GM18909 (cell line): Measurements from ENCODE around the gene ANGPTL8.

Experiments used
- ATAC-seq: cut with Tn5 transposase; IDR thresholded peaks from one replicate; pipeline ENCODE4 v1.9.1; 2021; ENCODE audit warnings: mild to moderate bottlenecking; ENCODE audit not compliant: unreplicated experiment, poor library complexity

The ANGPTL8 gene

DNA sequence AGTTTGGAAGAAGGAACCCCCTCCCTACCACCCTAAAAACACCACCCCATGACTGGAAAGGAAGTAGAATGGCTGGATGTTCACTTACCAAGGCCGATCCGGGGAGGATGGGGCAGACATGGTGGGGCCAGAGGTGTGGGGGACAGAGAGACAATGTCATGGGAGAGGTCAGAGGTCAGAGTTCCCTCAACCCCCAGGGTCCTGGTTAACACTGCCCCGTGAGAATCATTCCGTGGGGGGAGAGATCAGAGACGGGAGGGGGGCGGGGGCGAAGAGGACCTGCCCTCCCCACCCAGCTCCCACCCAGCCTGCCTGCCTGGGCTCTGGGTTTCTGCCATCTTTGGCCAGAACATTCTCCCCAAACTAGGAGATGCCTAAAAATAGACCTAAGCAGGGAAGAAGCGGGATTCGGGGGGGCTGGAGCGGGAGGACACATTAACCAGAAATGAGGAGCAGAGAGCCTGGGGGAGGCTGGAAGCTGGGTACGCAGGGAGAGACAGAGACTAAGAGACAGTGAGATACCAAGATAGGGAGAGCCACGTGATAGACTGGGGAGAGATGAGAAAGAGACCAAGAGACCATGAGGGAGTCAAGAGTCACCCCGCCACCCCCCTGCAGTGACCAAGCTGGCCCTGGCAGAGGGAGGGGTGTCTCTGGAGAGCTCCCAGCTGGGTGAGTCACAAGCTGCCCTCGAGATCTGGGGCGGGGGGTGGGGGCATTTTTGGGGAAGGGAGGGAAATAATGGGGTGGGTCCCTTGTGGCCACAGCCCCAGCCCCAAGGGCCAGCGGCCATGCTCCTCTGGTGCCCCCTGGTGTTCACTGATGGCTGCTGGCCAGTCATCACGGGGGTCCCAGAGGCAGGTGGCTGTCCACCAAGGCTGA lies 36.0 kb upstream of the ANGPTL8 start:
- ATAC-seq, result no peak

DNA sequence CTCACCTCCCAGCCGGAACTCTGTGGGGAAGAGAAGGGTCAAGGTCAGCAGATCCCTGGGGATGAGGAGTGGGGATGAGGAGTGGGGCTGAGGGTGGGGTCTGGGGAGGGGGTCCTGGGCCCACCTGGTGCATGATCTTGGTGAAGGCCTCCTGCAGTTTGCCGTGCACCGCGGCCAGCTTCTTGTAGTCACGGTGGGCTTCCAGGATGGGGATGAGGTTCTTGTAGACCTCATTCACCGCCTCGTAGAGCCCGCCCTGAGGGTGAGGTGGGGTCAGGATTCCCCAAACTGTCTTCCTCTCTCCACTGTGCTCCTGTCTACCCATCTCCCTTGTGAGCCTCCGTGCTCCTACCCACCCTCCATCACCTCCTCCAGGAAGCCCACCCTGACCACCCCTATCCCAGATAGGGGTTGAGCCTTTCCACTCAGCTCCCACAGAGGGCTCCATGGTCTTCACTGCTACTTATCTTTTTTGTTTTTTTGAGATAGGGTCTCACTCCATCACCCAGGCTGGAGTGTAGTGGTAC lies 35.3 kb upstream of the ANGPTL8 start:
- no peak for ATAC-seq

DNA sequence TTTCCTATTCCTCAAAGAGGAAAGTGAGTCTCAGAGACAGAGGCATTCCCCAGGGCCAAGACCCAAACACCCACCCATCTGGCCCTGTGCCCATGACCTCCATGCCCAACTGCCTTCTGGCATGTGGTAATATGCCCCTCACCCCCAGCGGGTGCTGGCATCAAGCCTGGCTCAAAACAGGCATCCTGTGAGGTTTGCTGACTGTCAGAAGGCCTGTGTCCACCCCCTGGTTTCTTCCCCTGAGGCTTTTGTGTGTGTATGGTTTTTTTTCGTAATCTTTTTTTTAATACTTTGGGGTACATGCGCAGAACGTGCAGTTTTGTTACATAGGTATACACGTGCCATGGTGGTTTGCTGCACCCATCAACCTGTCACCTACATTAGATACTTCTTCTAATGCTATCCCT lies 34.5 kb upstream of the ANGPTL8 start:
- ATAC-seq, result no peak

DNA sequence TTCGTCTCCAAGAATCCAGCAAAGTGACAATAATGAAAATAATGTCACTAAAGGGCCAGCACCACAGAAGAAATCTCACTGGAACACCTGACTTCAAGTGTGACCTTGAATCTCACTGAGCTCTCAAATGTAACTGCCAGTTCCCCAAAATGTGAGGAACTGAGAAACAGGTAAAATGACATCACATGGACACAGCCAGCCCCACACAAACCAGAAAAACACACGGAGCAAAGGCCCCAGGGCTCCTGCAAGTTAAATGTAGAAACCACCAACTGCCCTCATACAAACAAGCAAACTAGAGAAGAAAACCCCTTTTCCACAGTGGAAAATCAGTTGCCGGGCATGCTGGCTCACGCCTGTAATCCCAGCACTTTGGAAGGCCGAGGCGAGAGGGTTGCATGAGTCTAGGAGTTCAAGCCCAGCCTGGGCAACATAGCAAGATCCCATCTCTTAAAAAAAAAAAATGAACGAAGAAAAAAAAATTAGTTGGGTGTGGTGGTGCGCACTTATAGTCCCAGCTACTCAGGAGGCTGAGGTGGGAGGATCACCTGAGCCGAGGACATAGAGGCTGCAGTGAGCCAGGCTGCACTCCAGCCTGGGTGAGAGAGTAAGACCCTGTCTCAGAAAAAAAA lies 33.4 kb upstream of the ANGPTL8 start:
- ATAC-seq, result no peak

DNA sequence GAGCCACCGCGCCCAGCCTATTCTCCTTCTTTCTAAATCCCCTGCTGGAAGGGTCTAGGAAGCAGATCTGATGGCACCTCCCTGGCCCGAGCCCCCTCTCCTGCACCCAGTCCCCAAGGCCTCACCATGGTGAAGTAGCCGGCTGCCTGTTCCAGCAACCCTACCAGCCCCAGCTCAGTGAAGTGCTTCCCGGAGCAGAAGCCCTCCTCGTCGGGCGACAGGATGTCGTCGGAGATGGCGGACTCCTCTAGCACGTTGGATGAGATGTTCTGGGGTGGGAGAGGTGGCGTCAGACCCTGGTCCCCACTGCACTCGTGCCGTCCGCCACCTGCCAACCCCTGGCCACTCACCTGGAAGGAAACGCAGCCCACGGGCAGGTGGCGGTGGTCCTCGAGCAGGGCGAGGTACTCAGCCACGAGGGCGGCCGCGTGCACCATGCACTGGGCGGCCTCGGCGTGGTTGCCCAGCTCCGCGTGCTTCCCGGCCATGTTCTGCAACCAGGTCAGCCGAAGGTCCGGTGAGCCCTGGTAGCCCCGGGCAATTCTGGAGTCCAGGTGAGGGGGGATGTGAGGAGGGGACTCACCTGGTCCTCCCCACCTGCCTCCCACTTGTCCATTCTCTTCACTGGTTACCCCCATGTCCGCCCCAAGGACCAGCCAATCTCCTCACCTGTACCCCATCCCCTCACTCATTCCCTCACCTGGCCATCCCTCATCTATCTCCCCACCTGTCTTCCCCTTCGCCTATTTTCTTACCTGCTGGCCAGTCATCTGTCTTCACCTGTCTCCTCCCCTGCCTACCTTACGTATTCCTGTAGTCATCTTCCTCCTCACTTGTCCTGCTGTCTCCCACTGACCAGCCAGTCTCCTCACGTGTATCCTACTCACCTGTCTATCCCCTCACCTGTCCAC lies 30.6 kb upstream of the ANGPTL8 start:
- no peak for ATAC-seq

DNA sequence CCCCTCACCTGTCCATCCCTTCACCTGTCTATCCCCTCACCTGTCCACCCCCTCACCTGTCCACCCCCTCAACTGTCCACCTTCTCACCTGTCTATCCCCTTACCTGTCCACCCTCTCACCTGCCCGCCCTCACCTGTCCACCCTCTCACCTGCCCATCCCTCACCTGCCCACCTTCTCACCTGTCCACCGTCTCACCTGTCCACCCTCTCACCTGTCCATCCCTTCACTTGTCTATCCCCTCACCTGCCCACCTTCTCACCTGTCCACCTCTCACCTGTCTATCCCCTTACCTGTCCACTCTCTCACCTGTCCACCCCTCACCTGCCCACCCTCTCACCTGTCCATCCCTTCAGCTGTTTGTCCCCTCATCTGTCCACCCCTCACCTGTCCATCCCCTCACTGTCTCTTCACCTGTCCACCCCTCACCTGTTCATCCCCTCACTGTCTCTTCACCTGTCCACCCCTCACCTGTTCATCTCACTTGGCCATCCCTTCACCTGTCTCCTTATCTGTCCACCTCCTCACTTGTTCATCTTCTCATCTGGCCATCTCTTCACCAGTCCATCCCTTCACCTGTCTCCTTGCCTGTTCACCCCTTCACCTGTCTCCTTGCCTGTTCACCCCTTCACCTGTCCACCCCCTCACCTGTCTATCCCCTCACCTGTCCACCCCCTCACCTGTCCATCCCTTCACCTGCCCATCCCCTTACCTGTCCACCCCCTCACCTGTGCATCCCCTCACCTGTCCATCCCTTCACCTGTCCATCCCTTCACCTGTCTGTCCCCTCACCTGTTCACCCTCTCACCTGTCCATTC lies 29.4 kb upstream of the ANGPTL8 start:
- no peak for ATAC-seq

DNA sequence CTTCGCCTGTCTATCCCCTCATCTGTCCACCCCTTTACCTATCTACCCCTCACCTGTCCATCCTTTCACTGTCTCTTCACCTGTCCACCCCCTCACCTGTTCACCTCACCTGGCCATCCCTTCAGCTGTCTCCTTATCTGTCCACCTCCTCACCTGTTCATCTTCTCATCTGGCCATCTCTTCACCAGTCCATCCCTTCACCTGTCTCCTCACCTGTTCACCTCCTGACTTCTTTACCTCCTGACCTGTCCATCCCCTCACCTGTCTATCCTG lies 28.8 kb upstream of the ANGPTL8 start:
- no peak for ATAC-seq

DNA sequence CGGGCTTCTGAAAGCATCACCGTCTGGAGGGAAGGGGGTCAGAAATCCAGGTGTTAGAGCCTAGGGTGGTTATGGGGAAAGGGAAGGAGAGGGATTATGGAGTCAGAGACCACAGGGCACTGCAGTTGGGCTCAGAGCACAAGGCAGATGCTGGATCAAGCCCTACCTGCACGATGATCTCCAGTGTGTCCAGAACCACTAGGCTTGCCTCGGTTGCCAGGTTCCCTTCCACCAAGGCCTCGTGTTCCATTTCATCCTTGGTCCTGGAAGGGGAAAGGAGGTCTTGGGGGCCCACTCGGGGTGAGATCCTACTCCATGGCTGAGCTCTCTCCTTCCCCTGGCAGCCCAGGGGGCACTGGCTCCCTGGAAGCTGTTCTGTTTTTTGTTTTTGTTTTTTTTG lies 25.0 kb upstream of the ANGPTL8 start:
- no peak for ATAC-seq

DNA sequence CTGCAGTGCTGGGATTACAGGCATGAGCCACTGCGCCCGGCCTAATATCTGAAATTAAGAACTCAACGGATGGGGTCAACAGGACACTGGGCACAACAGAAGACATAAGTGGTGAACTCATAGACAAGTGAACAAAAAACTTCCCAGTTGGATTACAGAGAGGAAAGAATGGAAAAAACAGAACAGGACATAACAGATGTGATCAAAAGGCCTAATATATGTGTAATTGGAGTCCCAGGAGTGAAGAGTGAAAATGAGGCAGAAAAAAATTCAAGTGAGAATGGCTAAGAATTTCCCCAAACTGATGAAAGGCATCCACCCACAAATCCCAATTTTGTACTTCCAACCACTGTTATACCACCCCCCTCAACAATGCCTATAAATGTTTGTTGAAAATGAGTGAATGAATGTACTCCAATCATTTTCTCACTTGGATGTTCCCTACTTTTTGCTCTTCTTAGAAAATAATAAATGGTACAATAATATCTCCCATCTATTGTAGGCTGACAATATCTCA lies 18.3 kb upstream of the ANGPTL8 start:
- ATAC-seq, result no peak

DNA sequence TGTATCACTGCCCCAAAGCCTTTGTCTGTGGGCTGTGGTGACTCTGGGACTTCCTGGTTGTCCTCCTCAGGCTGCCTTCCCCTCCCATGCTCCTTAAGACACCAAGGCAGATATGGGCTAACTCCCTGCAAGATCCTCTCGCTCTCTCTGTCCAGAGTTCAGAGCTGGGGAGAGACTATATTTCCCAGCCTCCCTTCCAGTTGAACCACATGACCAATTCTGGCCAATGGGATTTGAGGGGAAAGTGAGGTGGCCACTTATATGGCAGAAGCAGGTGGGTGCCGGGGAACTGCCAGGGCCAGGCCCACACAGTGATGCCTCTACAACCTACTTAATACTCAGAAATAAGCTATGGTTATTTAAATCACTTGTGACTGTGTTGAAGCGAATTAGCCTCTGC lies 16.2 kb upstream of the ANGPTL8 start:
- no peak for ATAC-seq

DNA sequence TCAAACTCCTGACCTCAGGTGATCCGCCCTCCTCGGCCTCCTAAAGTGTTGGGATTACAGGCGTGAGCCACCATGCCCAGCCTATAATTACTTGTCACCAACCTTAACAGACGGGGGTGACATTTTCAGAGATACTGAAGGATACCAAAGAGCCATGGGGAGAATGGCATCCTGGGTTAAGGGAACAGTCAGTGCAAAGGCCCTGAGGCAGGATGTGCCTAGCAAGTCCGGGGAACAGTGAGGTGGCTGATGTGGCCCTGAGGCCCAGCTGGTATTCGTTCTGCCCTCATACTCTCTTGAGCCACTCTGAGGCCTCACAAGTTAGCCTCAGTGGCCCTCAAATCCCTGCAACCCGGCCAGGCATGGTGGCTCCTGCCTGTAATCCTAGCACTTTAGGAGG lies 15.0 kb upstream of the ANGPTL8 start:
- no peak for ATAC-seq

DNA sequence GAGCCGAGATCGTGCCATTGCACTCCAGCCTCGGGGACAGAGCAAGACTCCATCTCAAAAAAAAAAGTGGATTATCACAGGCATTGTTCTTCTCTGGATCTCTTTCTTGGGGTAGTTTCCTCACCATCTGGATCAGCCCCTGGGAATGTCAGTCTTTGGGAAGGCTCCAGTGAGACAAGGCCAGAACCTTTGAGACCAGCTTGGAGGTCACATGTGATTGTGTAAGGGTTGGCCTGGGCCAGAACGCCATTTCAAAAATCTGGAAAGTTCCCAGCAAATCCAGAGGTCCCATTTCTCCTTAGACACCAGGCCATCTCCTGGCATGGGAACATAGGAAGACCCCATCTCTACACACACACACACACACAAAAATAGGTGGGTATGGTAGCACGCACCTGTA lies 14.2 kb upstream of the ANGPTL8 start:
- ATAC-seq, result no peak

DNA sequence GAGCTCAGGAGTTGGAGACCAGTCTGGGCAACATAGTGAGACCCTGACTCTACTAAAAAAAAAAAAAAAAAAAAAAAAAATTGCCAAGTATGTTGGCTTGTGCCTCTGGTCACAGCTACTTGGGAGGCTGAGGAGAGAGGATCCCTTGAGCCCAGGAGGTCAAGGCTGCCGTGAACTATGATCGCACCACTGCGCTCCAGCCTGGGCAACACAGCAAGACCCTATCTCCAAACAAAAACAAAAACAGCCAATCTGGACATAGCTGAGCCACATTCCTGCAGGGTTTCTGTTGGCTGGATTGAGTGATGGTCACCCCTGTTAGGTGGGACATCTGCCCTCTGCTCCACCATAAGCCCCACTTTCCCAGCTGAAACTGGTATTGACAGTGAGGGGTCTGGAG lies 13.6 kb upstream of the ANGPTL8 start:
- no peak for ATAC-seq

DNA sequence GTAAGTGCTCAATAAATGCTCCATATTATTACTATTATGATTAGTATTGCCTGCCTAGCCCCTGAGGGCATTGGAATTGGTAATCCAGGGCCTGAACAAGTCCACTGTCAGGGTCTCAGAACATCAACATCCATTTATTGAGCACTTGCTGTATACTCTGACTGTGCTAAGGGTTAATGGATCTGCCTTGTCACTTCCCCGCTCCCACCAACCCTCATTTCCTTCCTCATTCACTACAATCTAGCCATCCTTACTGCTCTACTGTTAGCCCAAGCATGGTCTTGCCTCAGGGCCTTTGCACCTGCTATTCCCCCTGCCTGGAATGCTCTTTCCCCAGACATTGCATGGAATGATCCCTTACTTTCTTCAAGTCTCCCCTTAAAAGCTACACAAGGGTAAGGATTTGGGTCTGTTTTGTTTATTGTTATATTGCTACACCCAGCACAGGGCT lies 12.7 kb upstream of the ANGPTL8 start:
- no peak for ATAC-seq

DNA sequence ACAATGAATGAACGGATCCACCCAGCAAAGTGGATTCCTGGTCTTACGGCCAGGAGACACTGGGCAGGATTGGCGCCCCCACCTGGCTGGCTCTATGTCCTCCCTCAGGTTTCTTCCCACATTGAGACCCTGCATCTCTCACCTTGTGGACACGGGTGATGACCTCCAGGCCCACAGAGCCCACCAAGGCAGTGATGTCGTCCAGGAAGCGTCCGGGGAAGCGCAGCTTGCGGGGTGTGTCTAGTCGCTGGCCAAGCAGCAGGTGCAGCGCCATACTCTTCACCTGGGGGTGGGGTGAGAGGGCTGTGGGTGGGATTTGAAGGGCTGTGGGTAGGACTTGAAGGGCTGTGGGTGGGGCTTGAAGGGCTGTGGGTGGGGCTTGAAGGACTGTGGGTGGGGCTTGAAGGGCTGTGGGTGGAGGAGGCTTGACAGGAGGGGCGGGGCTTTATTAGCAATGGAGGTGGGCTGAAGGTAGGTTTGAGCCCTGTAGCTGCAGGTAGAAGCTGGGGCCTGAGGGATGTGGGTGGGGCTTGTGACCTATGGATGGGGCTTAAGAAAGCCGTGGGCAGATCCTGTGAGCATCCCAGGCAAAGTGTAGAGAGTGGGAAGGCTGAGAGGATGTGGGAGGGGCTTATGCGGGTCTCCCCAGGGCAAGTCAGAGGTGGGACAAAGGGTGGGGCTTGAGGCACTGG lies 12.1 kb upstream of the ANGPTL8 start:
- no peak for ATAC-seq

DNA sequence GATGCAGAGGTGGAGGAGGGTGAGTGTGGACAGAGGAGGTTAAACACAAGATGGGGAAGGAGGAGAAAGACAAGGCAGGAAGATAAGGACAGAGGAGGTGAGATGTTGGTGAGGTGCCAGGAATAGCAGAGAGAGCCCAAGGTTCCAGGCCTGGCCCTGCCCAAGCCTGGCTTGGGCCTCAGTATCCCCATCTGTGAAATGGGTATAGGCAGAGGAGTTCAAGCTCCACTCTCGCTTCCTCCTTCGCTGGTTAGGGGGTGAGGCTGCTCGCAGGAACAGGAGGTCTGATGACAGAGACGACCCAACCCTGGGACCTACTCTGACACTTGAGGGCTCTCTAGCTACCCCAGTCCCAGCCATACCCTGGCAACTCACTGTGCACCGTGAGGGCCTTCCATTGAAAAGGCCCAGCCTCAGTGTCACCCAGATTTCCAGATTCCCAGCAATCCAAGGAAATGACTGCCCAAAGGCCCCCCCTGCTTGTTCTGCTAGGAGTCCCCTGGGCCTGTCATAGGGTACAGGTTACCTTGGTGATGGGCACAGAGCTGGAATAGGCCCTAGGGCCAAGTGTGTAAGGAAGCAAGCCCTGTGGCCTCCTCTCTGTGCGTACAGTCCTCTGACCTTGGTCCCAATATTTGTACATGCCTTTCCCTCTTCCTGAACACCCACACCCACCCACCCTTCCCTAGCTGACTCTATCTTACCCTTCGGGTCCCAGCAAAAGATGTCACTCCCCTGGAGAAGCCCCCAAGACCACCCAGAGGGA lies 8.6 kb upstream of the ANGPTL8 start:
- no peak for ATAC-seq

DNA sequence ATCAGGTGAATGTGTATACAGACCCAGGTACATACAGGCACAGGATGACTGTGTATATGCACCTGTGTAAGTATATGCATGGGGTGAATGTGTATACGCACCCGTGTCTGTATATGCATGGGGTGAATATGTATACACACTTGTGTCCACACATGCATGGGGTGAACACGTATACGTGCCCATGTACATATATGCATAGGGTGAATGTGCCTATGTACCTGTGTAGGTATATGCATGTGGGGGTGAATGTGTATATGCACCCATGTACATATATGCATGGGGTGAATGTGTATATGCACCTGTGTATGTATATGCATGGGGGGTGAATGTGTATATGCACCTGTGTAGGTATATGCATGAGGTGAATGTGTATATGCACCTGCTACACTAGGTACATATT lies 6.9 kb upstream of the ANGPTL8 start:
- ATAC-seq, result no peak

DNA sequence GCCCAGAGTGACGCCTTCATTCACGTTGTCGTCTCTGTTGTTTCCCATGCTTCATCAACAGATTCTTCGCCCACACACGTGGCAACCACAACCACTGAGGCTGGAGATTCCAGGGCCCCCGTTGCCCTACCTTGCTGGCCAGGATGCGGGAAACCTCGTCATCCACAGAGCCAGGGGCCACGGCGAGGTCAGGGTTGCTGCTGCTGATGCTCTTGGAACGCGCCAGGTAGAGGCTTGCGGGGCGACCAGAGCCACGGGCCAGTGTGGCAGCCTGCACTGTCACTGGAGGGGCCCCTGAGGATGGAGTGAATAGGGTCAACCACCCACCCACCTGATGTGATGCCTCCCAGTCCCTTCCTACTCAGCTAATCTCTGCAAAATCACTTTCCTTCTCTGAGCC lies 6.3 kb upstream of the ANGPTL8 start:
- ATAC-seq, result no peak
